GM10847 (cell line): ENCODE results near the gene RPL14.
A peak's percentile ranks its signal among the peaks of the same experiment; 100 is the strongest.

Source experiments
- POLR2A ChIP-seq: IDR thresholded peaks from 2 replicates; pipeline ENCODE4 v1.6.1; 2011; ENCODE audit not compliant: insufficient read length; ENCODE audit errors: extremely low read depth

RPL14 gene

DNA sequence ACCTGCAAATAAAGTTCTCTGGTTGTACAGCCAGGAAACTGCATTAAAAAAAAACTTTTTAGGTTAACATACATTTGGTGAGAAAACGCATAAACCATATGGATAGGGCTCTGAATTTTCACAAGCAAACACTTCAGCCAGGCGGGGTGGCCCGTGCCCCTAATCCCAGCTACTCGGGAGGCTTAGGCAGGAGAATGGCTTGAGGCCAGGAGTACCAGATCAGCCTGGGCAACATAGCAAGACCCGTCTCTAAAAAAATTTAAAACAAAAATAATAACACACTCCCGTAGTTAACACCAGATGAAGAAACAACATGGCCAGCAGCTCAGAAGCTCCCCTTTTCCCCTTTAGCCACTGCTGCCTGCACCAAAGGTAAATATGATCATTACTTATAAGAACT lies 3.2 kb upstream of the RPL14 start:
- TF ChIP-seq POLR2A = no peak

DNA sequence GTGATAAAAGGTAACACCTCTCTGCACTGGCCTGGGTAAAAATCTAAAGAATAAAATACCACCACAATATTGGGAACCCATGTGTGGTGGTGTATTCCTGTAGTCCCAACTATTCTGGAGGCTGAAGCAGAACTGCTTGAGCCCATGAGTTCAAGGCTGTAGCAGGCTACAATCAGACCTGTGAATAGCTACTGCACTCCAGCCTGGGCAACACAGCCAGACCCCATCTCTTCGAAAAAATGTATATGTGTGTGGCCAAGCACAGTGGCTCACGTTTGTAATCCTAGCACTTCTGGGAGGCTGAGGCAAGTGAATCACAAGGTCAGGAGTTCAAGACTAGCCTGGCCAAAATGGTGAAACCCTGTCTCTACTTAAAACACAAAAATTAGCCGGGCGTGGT lies 1.8 kb upstream of the RPL14 start:
- no peak for TF ChIP-seq POLR2A

GRCh38 chr3:40456279-40456939 lies 730 bp upstream of the RPL14 start:
- no peak for TF ChIP-seq POLR2A

DNA sequence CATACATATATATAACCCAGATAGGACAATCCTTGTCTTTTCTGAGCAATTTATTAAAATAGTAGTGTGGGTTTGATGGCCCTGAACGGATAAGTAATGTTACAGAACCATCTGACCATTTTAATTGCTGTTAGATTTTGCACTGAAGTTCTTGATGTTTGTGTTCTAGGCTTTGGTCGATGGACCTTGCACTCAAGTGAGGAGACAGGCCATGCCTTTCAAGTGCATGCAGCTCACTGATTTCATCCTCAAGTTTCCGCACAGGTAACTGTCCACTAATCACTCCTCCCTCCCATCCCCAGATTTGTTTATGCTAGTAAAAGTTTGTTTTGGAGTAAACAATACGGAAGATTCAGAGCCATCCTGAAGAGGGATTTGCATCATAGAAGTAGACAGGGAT lies 1.3 kb downstream of the RPL14 start:
- TF ChIP-seq POLR2A = no peak

GRCh38 chr3:40461161-40461560 lies 4.0 kb downstream of the RPL14 start:
- TF ChIP-seq POLR2A = no peak

DNA sequence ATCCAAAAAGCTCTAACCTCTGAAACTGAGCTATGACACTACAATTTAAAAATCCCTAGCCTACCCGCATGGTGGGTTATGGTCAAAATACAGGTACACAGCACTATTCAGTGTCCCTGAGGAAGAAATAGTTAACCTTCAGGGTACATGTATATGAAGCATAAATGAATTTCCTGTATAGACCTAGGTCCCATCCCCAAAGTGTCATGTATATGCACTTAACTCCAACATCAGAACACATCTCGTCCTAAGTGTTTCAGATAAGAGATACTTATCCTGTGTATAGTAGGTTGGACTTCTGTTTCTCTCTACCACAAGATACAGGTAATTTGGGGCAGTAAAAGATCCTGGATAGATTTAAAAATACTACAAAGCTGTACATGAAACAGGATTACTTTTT lies 6.4 kb downstream of the RPL14 start:
- no peak for TF ChIP-seq POLR2A

DNA sequence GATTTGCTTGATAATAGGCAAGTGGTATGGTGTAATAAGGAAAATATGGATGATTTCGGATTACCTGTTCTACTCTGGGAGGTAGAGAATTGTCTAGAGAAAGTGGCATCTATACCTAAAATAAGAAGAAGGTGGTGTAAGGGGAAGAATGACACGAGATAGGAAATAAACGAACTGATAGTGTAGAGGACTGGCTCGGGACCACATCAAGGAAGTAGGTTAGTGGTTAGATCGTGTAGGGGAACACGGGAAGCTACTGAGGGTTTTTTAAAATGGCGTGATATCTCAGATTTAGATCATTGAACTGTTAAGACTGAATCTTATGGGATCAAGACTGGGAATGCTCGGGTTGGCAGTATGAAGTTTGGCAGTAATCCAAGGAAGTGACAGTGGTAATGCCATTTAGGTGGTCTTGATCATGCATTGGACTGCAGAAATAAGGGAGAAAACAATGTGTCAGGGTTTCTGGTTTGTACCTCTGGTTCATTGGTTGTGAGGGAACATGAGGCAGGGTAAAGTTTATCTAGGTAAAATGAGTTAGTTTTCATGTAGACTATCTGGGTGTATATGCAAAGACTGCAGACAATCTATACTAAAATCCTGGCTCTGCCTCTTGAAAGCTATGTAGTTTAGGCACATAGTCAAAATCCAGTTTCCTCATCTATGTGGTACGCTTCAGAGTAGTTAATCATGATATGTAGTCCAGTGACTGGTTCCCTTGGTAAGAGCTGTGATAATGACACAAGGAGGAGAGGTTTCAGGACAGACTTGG lies 7.4 kb downstream of the RPL14 start:
- TF ChIP-seq POLR2A = no peak

GRCh38 chr3:40465111-40465407 lies 7.9 kb downstream of the RPL14 start:
- no peak for TF ChIP-seq POLR2A

GRCh38 chr3:40465456-40465855 lies 8.3 kb downstream of the RPL14 start:
- TF ChIP-seq POLR2A = no peak

DNA sequence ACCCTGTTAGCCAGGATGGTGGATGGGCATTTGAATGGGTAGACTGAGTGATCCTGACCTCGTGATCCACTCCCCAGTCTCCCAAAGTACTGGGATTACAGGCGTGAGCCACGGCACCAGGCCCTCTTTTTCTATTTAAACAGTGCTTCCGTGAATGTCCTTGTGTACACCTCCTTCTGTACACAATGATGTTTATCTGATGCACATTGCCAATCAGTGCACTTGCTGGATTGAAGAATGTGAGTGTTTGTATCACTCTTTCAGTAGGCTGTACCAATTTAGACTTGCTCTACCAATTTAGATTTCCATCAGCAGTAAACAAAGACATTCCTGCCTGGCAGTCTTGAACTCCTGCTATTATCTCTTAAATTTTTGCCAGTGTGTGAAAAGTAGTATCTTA lies 10.9 kb downstream of the RPL14 start:
- no peak for TF ChIP-seq POLR2A

- TF ChIP-seq POLR2A = no peak
These were observed 13.6 kb downstream of the RPL14 start for GRCh38 chr3:40470701-40471100.

DNA sequence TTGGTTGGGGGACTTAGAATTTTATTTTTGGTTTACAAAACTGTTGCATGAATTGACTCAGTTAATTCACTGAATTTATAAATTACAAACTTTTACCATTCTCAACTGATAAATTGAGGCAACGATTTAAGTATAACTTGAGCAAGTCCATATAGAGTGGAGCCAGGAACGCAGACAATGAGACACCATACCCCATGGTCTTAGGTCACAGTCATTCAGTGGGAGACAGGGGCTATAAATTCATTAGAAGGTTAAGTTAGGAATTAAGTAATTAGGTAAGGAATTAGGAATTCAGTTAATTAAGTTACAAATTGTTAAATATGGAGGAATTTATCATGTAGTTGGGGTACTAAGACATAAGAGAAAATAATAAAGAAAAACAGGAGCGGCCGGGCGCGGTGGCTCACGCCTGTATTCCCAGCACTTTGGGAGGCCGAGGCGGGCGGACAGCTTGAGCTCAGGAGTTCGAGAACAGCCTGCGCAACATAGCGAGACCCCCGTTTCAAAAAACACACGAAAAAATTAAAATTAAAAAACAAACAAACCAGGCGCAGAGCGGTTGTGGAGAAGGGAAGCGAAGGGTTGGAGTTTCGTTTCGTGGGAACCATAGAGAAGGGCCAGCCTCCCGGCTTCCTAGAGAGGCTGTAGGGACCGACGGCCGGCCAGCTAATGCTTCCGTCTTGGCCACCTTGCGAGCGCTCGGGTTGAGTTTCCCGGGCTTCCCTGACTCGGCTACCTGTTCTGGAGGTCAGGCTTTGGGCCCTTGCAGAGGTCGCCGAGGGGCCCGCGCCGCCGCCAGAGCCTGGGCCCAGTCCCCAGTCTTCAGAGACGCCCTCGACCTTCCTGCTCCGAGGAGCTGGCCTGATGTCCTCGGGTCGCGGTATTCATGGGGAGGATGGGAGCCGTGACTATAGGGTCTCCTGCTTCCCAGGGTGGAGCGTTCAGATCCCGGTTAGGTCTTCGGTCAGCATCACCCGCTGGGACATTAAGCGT lies 19.6 kb downstream of the RPL14 start, which contains the start of gene ZNF619:
ZNF619 (plus strand) TSS at position 645 of the 993 bp plus-strand sequence. CDS start 858 bp downstream, outside the sequence.
- peak; percentile 56 for TF ChIP-seq POLR2A

DNA sequence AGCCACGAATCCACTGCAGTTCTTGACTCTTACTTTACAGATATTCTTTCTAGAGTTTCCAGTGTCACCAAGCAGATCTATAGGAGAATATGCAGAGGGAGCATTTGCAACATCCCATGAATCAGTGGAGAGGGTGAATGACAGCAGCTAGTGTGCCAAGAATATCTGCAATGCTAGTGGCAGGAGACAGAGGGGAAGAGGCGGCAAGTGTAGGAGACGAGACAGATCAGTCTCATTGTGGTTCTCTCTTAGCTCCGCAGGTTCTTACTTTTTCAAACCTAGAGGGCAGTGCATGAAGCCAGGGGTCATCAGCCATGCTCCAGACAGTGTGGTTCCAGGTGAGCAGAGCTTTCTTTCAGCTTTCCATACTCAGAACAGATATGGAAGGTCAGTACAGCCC lies 20.5 kb downstream of the RPL14 start:
- no peak for TF ChIP-seq POLR2A

- no peak for TF ChIP-seq POLR2A
These were observed 30.0 kb downstream of the RPL14 start for GRCh38 chr3:40487172-40487571.

DNA sequence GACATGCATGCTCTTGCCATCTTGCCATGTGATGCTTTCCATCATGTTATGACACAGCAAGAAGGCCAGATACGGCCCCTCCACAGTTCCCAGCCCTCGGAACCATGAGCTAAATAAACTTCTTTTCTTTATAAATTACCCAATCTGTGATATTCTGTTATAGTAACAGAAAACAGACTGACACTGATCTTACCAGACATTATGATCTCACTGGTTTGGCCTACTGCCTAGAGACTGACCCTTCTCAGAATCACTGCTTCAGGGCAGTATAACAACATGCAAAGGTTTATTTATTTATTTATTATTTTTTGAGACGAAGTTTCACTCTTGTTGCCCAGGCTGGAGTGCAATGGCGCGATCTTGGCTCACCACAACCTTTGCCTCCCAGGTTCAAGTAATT lies 33.8 kb downstream of the RPL14 start:
- TF ChIP-seq POLR2A = no peak

DNA sequence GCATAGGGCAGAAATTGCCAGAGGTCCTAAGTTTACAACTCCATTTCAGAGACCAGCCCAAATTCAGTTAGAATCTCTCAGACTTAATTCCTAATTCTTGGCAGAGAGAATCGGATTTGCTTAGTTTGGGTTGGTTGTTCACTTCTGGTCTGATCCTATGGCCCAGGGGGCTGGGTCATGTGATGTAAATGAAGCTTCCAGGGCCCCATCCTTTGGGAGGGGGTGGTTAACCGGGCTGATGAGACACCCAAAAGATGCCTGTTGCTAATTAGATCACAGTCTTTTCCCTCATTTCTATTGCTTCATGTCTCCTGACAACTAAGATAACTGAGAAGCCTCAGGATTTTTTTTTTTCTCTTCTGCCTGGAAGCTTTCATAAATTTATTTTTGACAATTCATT lies 37.6 kb downstream of the RPL14 start:
- TF ChIP-seq POLR2A = no peak
